Stomach (tissue), 4 donors: ENCODE measurements around the gene AKR1C1.
"Not testable (repeated sequence)": the region's sequence is repeated elsewhere in the genome, so short reads cannot be mapped to it uniquely, and the experiment has no call there.

Experiments used
- EP300 ChIP-seq: sonication (generic); formaldehyde crosslinking; IDR thresholded peaks from one replicate; pipeline ENCODE4 v1.6.1; 2017; ENCODE audit warnings: antibody characterized with exemption
- POLR2AphosphoS5 ChIP-seq, 3 donors: sonication (generic); formaldehyde crosslinking; IDR thresholded peaks; one replicate each; pipeline ENCODE4 v1.6.1; 2016; ENCODE audit warnings: antibody characterized with exemption in 3 of 3
- TF ChIP-seq, protein P1 (sequence below), 7 experiments: fragments of 450-650 bp in 4 of 7; fragments of 200-600 bp in 3 of 7; sonication (generic) in 3 of 7; IDR thresholded peaks; one replicate each; pipeline ENCODE4 v1.5.1; 2016 to 2019; ENCODE audit warnings: antibody characterized with exemption in 7 of 7, control low read depth in 2 of 7, mild to moderate bottlenecking in 1 of 7

DNA sequence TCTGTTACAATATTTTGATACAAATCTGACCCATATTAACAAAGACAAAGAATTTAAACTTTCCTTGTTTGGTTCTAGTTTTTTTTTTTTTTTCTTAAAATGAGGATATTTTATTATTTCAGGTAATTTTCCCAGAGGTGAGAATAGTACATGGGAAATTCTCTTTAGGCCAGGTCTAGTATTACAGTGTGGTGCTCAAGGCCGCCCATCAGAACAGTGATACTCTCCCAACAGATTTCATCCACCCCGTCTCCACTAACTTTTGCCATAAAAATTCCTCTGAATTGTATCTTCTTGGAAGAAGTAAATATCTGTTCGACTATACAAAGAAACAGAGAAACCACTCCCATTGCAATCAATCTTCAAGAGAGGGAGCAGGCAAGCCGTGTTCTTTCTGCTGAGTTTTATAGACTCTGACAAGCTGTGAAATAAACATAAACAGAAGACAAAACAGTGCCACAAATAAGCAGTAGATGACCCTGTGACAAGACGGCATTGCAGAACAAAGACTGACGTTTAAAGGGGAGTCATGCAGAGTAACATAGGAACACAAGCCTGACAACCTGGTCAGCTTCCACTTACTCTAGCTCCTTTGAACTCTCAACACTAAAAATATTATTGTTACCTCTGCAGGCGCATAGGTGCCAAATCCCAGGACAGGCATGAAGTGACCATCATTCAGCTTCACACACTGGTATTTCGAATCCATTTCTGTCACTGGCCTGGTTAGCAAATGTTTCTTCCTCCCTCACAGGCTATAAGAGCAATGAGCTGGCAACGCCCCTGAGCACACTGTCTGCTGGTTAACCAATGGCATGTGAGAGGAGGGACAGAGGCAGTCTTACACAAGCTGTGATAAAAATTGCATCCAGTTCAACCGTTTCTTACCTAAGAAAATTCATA lies 40.2 kb downstream of the AKR1C1 start, which contains the start of gene AKR1C2:
- TF ChIP-seq, protein P1, sequence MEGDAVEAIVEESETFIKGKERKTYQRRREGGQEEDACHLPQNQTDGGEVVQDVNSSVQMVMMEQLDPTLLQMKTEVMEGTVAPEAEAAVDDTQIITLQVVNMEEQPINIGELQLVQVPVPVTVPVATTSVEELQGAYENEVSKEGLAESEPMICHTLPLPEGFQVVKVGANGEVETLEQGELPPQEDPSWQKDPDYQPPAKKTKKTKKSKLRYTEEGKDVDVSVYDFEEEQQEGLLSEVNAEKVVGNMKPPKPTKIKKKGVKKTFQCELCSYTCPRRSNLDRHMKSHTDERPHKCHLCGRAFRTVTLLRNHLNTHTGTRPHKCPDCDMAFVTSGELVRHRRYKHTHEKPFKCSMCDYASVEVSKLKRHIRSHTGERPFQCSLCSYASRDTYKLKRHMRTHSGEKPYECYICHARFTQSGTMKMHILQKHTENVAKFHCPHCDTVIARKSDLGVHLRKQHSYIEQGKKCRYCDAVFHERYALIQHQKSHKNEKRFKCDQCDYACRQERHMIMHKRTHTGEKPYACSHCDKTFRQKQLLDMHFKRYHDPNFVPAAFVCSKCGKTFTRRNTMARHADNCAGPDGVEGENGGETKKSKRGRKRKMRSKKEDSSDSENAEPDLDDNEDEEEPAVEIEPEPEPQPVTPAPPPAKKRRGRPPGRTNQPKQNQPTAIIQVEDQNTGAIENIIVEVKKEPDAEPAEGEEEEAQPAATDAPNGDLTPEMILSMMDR (IDR thresholded peaks at IDR 0.05) = not testable (repeated sequence)
- TF ChIP-seq EP300 = not testable (repeated sequence)
- TF ChIP-seq POLR2AphosphoS5 (IDR thresholded peaks at IDR 0.05) = peak in 1 of 3 donors; percentile 30
